Measurements from ENCODE around the gene SPOCK1.

Gene SPOCK1

DNA sequence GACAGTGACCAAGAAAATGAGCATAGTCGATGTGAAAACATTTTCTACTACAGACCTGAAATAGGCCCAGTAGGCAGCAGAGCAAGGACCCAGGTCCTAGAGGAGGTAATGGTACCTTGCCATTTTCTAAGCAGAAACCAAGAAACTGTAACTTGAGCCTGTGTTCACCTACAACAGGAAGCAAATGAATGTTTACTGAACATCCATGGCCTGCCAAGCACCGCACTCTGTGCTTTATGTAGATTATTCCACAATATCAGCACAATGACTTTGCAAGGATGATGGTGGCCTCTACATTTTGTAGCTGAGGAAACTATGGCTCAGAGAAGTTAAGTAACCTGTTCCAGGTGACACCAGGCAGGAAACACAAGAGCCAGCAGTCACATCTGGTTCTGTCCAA lies 215.3 kb downstream of the SPOCK1 start:
- H3K9me3 ChIP-seq (ENCODE audit: control insufficient read depth, low read length), result no peaks in the 10 kb centered on the region
- no peaks in the 10 kb centered on the region for H3K27me3 ChIP-seq (replicated peaks; ENCODE audit: control insufficient read depth, insufficient read depth, low read length, poor library complexity, severe bottlenecking)
- no peak for DNase-seq
- no peaks in the 10 kb centered on the region for H3K36me3 ChIP-seq (ENCODE audit: control insufficient read depth, insufficient read depth, low read length)
- no peak overlapping the region for H3K4me3 ChIP-seq (ENCODE audit: insufficient read depth, low read depth, low read length, poor library complexity, severe bottlenecking)
- no peak overlapping the region for H3K27ac ChIP-seq (ENCODE audit: insufficient read depth, low read length, poor library complexity, severe bottlenecking)
- no peaks in the 10 kb centered on the region for H3K4me1 ChIP-seq (ENCODE audit: control insufficient read depth, insufficient read depth, low read length, poor library complexity, severe bottlenecking)

GRCh38 chr5:137282216-137282615 lies 216.9 kb downstream of the SPOCK1 start:
- Histone ChIP-seq H3K27ac (ENCODE audit: insufficient read depth, low read length, poor library complexity, severe bottlenecking) (no peak overlapping the region), H3K9me3 (ENCODE audit: control insufficient read depth, low read length) (no peaks in the 10 kb centered on the region), H3K27me3 (replicated peaks; ENCODE audit: control insufficient read depth, insufficient read depth, low read length, poor library complexity, severe bottlenecking) (no peaks in the 10 kb centered on the region), H3K4me1 (ENCODE audit: control insufficient read depth, insufficient read depth, low read length, poor library complexity, severe bottlenecking) (no peaks in the 10 kb centered on the region), H3K36me3 (ENCODE audit: control insufficient read depth, insufficient read depth, low read length) (no peaks in the 10 kb centered on the region), H3K4me3 (ENCODE audit: insufficient read depth, low read depth, low read length, poor library complexity, severe bottlenecking) (no peak overlapping the region)
- DNase-seq, result no peak

DNA sequence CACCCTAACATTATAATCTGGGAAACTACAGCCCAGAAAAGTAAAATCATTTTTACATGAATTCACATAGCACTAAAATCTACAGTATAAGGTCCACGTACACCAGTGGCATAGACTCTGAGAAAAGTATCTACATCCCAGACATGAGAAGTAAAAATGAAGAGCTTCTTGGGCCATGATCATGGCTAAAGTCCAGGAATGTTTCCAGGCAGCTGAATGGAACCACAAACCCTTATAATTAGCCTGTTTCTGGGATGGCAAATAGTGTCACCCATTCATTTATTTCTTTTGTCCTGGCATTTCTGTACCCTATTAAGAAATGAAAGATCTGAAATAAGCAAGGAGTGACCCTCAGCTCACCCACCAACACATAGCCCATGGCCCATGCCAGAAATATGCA lies 217.9 kb downstream of the SPOCK1 start:
- H3K27me3 ChIP-seq (replicated peaks; ENCODE audit: control insufficient read depth, insufficient read depth, low read length, poor library complexity, severe bottlenecking), result no peaks in the 10 kb centered on the region
- no peaks in the 10 kb centered on the region for H3K36me3 ChIP-seq (ENCODE audit: control insufficient read depth, insufficient read depth, low read length)
- H3K4me3 ChIP-seq (ENCODE audit: insufficient read depth, low read depth, low read length, poor library complexity, severe bottlenecking), result no peak overlapping the region
- H3K9me3 ChIP-seq (ENCODE audit: control insufficient read depth, low read length), result no peaks in the 10 kb centered on the region
- H3K27ac ChIP-seq (ENCODE audit: insufficient read depth, low read length, poor library complexity, severe bottlenecking), result no peak overlapping the region
- DNase-seq, result no peak
- no peaks in the 10 kb centered on the region for H3K4me1 ChIP-seq (ENCODE audit: control insufficient read depth, insufficient read depth, low read length, poor library complexity, severe bottlenecking)

- Histone ChIP-seq H3K4me1 (ENCODE audit: control insufficient read depth, insufficient read depth, low read length, poor library complexity, severe bottlenecking) (no peaks in the 10 kb centered on the region), H3K9me3 (ENCODE audit: control insufficient read depth, low read length) (no peaks in the 10 kb centered on the region), H3K36me3 (ENCODE audit: control insufficient read depth, insufficient read depth, low read length) (no peaks in the 10 kb centered on the region), H3K4me3 (ENCODE audit: insufficient read depth, low read depth, low read length, poor library complexity, severe bottlenecking) (no peak overlapping the region), H3K27me3 (replicated peaks; ENCODE audit: control insufficient read depth, insufficient read depth, low read length, poor library complexity, severe bottlenecking) (no peaks in the 10 kb centered on the region), H3K27ac (ENCODE audit: insufficient read depth, low read length, poor library complexity, severe bottlenecking) (no peak overlapping the region)
- DNase-seq, result no peak
Measured at GRCh38 chr5:137280656-137281055, 218.5 kb downstream of the SPOCK1 start.

DNA sequence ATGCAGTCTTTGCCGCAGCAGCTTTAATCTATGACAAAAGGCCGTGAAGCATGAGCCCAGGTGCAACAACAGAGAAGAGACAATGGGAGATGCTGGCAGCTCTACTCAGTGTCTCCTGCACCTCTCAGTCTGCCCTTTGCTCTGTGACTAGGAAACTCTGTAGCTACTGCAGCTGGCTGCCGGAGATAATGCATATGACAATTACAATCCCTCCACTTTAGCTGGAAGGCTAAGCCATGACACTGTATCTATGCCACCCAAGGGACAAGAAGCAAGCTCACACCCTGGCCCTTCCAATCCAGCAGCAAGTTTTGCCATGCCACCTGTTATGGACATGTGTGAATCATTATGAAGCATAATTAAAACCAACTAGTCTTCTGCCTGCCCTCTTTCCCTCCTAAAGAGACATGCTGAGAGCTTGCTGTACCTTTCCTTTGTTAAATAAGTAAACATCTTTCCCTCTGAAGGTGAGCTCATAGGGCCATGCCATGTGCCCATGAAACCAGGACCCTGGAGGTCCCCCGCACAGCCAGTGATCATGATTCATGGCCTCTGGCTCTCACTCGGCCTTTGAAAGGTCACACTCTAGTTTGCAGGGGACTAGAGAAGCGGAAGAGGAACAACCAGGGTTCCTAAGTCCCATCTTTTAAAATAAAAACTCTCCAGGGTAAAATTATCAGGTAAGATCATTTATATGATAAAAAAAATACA lies 219.4 kb downstream of the SPOCK1 start:
- DNase-seq, result no peak

DNA sequence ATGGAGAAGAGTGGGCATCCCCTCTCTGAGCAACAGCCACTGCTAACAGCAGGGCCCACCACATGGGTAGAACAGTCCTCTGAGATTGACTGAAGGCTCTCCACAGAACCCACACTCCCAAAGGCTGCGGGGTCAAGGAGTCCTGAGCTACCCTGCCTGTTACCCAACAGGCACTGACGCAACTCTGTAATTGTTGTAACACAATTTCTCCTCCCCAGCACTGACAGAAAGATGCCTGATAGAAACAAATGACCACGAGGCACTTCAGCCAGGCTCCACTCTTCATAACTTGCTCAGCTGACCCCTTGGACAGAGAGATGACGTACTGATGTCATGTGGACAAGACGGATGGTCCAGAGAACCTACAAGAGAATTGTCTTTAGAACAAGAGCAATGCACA lies 220.7 kb downstream of the SPOCK1 start:
- no peak overlapping the region for H3K4me3 ChIP-seq (ENCODE audit: insufficient read depth, low read depth, low read length, poor library complexity, severe bottlenecking)
- H3K27ac ChIP-seq (ENCODE audit: insufficient read depth, low read length, poor library complexity, severe bottlenecking), result no peak overlapping the region
- DNase-seq, result no peak
- no peaks in the 10 kb centered on the region for H3K27me3 ChIP-seq (replicated peaks; ENCODE audit: control insufficient read depth, insufficient read depth, low read length, poor library complexity, severe bottlenecking)
- H3K9me3 ChIP-seq (ENCODE audit: control insufficient read depth, low read length), result no peaks in the 10 kb centered on the region
- H3K4me1 ChIP-seq (ENCODE audit: control insufficient read depth, insufficient read depth, low read length, poor library complexity, severe bottlenecking), result no peaks in the 10 kb centered on the region
- H3K36me3 ChIP-seq (ENCODE audit: control insufficient read depth, insufficient read depth, low read length), result no peaks in the 10 kb centered on the region

More for the DNA sequence above, 219.4 kb downstream of the SPOCK1 start:
- Histone ChIP-seq H3K4me1 (ENCODE audit: control insufficient read depth, insufficient read depth, low read length, poor library complexity, severe bottlenecking) (no peaks in the 10 kb centered on the region), H3K9me3 (ENCODE audit: control insufficient read depth, low read length) (no peaks in the 10 kb centered on the region), H3K27me3 (replicated peaks; ENCODE audit: control insufficient read depth, insufficient read depth, low read length, poor library complexity, severe bottlenecking) (no peaks in the 10 kb centered on the region), H3K36me3 (ENCODE audit: control insufficient read depth, insufficient read depth, low read length) (no peaks in the 10 kb centered on the region), H3K4me3 (ENCODE audit: insufficient read depth, low read depth, low read length, poor library complexity, severe bottlenecking) (no peak overlapping the region), H3K27ac (ENCODE audit: insufficient read depth, low read length, poor library complexity, severe bottlenecking) (no peak overlapping the region)

- H3K27ac ChIP-seq (ENCODE audit: insufficient read depth, low read length, poor library complexity, severe bottlenecking), result no peak overlapping the region
- DNase-seq, result no peak
- no peaks in the 10 kb centered on the region for H3K4me1 ChIP-seq (ENCODE audit: control insufficient read depth, insufficient read depth, low read length, poor library complexity, severe bottlenecking)
- H3K4me3 ChIP-seq (ENCODE audit: insufficient read depth, low read depth, low read length, poor library complexity, severe bottlenecking), result no peak overlapping the region
- no peaks in the 10 kb centered on the region for H3K9me3 ChIP-seq (ENCODE audit: control insufficient read depth, low read length)
- H3K27me3 ChIP-seq (replicated peaks; ENCODE audit: control insufficient read depth, insufficient read depth, low read length, poor library complexity, severe bottlenecking), result no peaks in the 10 kb centered on the region
- H3K36me3 ChIP-seq (ENCODE audit: control insufficient read depth, insufficient read depth, low read length), result no peaks in the 10 kb centered on the region
Measured at GRCh38 chr5:137275083-137275482, 224.0 kb downstream of the SPOCK1 start.

- Histone ChIP-seq H3K4me3 (ENCODE audit: insufficient read depth, low read depth, low read length, poor library complexity, severe bottlenecking) (no peak overlapping the region), H3K4me1 (ENCODE audit: control insufficient read depth, insufficient read depth, low read length, poor library complexity, severe bottlenecking) (no peaks in the 10 kb centered on the region), H3K36me3 (ENCODE audit: control insufficient read depth, insufficient read depth, low read length) (no peaks in the 10 kb centered on the region), H3K27me3 (replicated peaks; ENCODE audit: control insufficient read depth, insufficient read depth, low read length, poor library complexity, severe bottlenecking) (no peaks in the 10 kb centered on the region), H3K9me3 (ENCODE audit: control insufficient read depth, low read length) (no peaks in the 10 kb centered on the region), H3K27ac (ENCODE audit: insufficient read depth, low read length, poor library complexity, severe bottlenecking) (no peak overlapping the region)
- DNase-seq, result no peak
Measured at GRCh38 chr5:137273511-137273910, 225.6 kb downstream of the SPOCK1 start.

DNA sequence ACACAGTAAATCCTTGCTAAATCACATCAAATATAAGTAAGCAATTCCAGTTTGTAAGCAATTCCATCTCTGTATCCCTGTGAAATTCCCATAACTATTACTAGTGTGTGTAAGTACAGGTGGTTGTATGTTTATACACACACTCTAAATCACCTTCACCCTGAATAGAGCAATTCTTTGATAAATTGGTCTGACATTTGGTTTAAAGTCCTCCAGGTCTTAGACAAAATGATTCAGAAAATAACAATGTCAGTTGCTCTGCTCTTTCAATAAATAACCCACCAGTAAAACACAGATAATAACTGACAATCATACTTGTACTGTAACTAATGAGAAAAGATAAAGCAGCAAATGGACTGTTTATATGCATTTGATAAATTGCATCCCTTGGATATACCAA lies 226.3 kb downstream of the SPOCK1 start:
- H3K4me1 ChIP-seq (ENCODE audit: control insufficient read depth, insufficient read depth, low read length, poor library complexity, severe bottlenecking), result no peaks in the 10 kb centered on the region
- no peak overlapping the region for H3K27ac ChIP-seq (ENCODE audit: insufficient read depth, low read length, poor library complexity, severe bottlenecking)
- H3K36me3 ChIP-seq (ENCODE audit: control insufficient read depth, insufficient read depth, low read length), result no peaks in the 10 kb centered on the region
- H3K27me3 ChIP-seq (replicated peaks; ENCODE audit: control insufficient read depth, insufficient read depth, low read length, poor library complexity, severe bottlenecking), result no peaks in the 10 kb centered on the region
- H3K9me3 ChIP-seq (ENCODE audit: control insufficient read depth, low read length), result no peaks in the 10 kb centered on the region
- H3K4me3 ChIP-seq (ENCODE audit: insufficient read depth, low read depth, low read length, poor library complexity, severe bottlenecking), result no peak overlapping the region
- DNase-seq, result no peak

- no peak overlapping the region for H3K27ac ChIP-seq (ENCODE audit: insufficient read depth, low read length, poor library complexity, severe bottlenecking)
- H3K4me3 ChIP-seq (ENCODE audit: insufficient read depth, low read depth, low read length, poor library complexity, severe bottlenecking), result no peak overlapping the region
- no peaks in the 10 kb centered on the region for H3K27me3 ChIP-seq (replicated peaks; ENCODE audit: control insufficient read depth, insufficient read depth, low read length, poor library complexity, severe bottlenecking)
- H3K9me3 ChIP-seq (ENCODE audit: control insufficient read depth, low read length), result no peaks in the 10 kb centered on the region
- no peak for DNase-seq
- H3K36me3 ChIP-seq (ENCODE audit: control insufficient read depth, insufficient read depth, low read length), result no peaks in the 10 kb centered on the region
- no peaks in the 10 kb centered on the region for H3K4me1 ChIP-seq (ENCODE audit: control insufficient read depth, insufficient read depth, low read length, poor library complexity, severe bottlenecking)
Measured at GRCh38 chr5:137269946-137270345, 229.2 kb downstream of the SPOCK1 start.
